Right lobe of liver (tissue), 4 donors: ENCODE measurements around the gene RNF208.

Source experiments
- POLR2A ChIP-seq: fragments of 450-650 bp; IDR thresholded peaks from one replicate; pipeline ENCODE4 v1.6.1; 2017; ENCODE audit warnings: antibody characterized with exemption, mild to moderate bottlenecking
- TF ChIP-seq, protein P1 (sequence below), 4 donors: fragments of 200-600 bp in 3 of 4; fragments of 450-650 bp in 1 of 4; IDR thresholded peaks; one replicate each; pipeline versions ENCODE4 v1.5.1 to v1.8.0; 2016 to 2022; ENCODE audit warnings: antibody characterized with exemption in 4 of 4, mild to moderate bottlenecking in 2 of 4
- donor health status: DM: no; HTN: no; CAD: no.
- donor health status: DM: no; HTN: no; CAD: no.
- donor health status: DM: no; HTN: yes; CAD: no.

DNA sequence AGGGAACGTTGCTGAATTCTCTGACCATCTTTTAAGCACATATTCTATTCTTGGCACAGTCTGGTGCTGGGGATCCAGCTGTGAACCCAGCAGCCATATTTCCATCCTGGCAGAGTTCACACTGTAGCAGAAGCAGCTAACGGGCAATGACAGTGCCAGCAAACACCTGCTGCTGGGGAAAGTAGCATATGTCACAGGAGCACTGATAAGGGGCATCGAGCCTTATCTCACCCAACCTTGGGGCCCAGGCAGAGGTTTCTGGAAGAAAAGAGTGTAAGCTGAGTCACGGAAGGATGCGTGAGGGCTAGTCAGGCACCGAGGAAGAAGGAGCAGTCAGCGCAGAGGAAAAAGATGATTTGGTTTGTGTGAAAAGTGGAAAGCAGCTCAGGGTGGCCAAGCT lies 15.4 kb downstream of the RNF208 start:
- TF ChIP-seq, protein P1, sequence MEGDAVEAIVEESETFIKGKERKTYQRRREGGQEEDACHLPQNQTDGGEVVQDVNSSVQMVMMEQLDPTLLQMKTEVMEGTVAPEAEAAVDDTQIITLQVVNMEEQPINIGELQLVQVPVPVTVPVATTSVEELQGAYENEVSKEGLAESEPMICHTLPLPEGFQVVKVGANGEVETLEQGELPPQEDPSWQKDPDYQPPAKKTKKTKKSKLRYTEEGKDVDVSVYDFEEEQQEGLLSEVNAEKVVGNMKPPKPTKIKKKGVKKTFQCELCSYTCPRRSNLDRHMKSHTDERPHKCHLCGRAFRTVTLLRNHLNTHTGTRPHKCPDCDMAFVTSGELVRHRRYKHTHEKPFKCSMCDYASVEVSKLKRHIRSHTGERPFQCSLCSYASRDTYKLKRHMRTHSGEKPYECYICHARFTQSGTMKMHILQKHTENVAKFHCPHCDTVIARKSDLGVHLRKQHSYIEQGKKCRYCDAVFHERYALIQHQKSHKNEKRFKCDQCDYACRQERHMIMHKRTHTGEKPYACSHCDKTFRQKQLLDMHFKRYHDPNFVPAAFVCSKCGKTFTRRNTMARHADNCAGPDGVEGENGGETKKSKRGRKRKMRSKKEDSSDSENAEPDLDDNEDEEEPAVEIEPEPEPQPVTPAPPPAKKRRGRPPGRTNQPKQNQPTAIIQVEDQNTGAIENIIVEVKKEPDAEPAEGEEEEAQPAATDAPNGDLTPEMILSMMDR (IDR thresholded peaks at IDR 0.05), result no peak
- no peak for TF ChIP-seq POLR2A
